ENCODE measurements around the gene GLI2. TPM values are rescaled to one million over a fixed set of nuclear protein-coding genes. Genes with fewer than 3 reads are reported as not detected.

Gene GLI2
- total RNA-seq, 6 experiments from 2014 or later, result 0.09 to 0.73 (median 0.48) TPM

DNA sequence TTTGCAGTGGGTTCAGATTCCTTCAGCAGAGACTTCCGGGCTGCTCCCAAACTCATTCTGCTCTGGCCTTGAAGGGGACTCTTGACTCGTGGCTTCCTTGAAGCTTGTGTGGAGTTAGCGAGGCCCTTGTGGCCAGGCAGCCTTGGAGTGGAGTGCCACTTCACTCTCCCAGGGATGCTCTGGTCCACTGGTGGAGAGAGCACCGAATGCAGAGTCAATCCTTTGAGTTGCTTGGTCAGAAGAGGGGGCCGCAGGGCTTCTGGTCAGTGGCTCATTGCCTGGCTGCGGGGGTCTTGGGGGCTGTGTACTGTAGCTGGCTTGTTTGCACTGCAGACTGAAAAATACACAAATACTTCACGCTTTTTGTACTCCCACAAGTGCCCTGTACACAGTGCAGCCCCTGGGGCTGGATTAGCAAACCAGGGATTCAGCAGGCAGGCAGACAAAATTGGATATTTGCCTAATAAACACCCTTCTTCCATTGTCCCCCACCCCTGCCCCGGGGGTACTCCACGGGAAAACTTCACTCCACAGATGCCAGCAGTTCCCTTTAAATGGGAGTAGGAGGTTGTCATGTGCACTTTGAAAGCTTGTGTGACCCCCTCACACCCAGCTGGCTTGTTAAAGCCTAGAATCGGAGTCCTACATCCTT, 3.2 kb downstream of the GLI2 start:
- Histone ChIP-seq H3K9me3 (no peaks in the 10 kb centered on the region), H3K36me3 (no peaks in the 10 kb centered on the region), H3K27me3 (peaks cover 7 to 41% of the 10 kb centered on the region in 2 donors), H3K4me1 (peaks cover 0 to 20% (median 3%) of the 10 kb centered on the region in 4 donors), H3K27ac (no peak overlapping the region), H3K4me3 (no peak overlapping the region)
- intact Hi-C loops (cut with DNase I), result no loop called here
- TF ChIP-seq, protein P1, sequence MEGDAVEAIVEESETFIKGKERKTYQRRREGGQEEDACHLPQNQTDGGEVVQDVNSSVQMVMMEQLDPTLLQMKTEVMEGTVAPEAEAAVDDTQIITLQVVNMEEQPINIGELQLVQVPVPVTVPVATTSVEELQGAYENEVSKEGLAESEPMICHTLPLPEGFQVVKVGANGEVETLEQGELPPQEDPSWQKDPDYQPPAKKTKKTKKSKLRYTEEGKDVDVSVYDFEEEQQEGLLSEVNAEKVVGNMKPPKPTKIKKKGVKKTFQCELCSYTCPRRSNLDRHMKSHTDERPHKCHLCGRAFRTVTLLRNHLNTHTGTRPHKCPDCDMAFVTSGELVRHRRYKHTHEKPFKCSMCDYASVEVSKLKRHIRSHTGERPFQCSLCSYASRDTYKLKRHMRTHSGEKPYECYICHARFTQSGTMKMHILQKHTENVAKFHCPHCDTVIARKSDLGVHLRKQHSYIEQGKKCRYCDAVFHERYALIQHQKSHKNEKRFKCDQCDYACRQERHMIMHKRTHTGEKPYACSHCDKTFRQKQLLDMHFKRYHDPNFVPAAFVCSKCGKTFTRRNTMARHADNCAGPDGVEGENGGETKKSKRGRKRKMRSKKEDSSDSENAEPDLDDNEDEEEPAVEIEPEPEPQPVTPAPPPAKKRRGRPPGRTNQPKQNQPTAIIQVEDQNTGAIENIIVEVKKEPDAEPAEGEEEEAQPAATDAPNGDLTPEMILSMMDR (IDR thresholded peaks at IDR 0.05), result no peak
- TF ChIP-seq POLR2A (IDR thresholded peaks at IDR 0.05), result no peak
- WGBS (ENCODE audit: insufficient coverage, low coverage, low lambda C conversion rate, missing lambda C conversion rate), result 35% methylated on average over 5 of the region's 10 CpGs
- DNase-seq (no peak), ATAC-seq (no peak)

- ATAC-seq (no peak), DNase-seq (no peak)
- no peaks in the 10 kb centered on the region for H3K36me3 ChIP-seq
- H3K9me3 ChIP-seq, result no peaks in the 10 kb centered on the region
- no peak overlapping the region for H3K4me3 ChIP-seq
- TF ChIP-seq, protein P1 (IDR thresholded peaks at IDR 0.05), result no peak
- no peak for TF ChIP-seq POLR2A (IDR thresholded peaks at IDR 0.05)
- peaks cover 0 to 20% (median 3%) of the 10 kb centered on the region in 4 donors for H3K4me1 ChIP-seq
- peaks cover 7 to 41% of the 10 kb centered on the region in 2 donors for H3K27me3 ChIP-seq
- intact Hi-C loops (cut with DNase I), result no loop called here
- H3K27ac ChIP-seq, result no peak overlapping the region
- WGBS (ENCODE audit: insufficient coverage, low coverage, low lambda C conversion rate, missing lambda C conversion rate), result 28% methylated on average over 6 of the region's 8 CpGs
These were observed 3.9 kb downstream of the GLI2 start for GRCh38 chr2:120739438-120740090.

DNA sequence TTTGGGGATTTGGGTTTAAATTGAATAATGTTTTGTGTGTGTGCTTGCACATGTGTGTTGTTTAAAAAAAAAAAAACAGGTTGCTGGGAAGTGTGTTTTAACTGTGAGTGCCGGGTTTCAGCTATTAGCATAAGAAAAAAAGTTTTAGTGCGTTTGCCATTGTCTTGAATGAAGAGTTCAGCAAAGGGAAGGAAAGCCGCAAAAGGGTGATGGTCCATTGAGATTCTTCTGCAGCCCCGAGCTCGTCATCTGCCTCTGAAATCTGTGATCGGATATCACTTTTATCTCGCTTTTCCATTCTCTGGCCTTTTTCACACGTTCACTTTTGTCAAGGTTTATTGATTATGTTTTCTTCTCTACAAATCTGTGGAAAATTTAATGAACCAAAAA, 4.7 kb downstream of the GLI2 start:
- TF ChIP-seq, protein P1 (IDR thresholded peaks at IDR 0.05), result no peak
- TF ChIP-seq POLR2A (IDR thresholded peaks at IDR 0.05), result no peak
- H3K36me3 ChIP-seq, result no peaks in the 10 kb centered on the region
- peaks cover 0 to 20% (median 3%) of the 10 kb centered on the region in 4 donors for H3K4me1 ChIP-seq
- DNase-seq (no peak), ATAC-seq (no peak)
- 40% methylated on average over 8 of the region's 8 CpGs for WGBS (ENCODE audit: insufficient coverage, low coverage, low lambda C conversion rate, missing lambda C conversion rate)
- no peaks in the 10 kb centered on the region for H3K9me3 ChIP-seq
- H3K27ac ChIP-seq, result no peak overlapping the region
- H3K4me3 ChIP-seq, result no peak overlapping the region
- intact Hi-C loops (cut with DNase I), result no loop called here
- peaks cover 7 to 41% of the 10 kb centered on the region in 2 donors for H3K27me3 ChIP-seq

DNA sequence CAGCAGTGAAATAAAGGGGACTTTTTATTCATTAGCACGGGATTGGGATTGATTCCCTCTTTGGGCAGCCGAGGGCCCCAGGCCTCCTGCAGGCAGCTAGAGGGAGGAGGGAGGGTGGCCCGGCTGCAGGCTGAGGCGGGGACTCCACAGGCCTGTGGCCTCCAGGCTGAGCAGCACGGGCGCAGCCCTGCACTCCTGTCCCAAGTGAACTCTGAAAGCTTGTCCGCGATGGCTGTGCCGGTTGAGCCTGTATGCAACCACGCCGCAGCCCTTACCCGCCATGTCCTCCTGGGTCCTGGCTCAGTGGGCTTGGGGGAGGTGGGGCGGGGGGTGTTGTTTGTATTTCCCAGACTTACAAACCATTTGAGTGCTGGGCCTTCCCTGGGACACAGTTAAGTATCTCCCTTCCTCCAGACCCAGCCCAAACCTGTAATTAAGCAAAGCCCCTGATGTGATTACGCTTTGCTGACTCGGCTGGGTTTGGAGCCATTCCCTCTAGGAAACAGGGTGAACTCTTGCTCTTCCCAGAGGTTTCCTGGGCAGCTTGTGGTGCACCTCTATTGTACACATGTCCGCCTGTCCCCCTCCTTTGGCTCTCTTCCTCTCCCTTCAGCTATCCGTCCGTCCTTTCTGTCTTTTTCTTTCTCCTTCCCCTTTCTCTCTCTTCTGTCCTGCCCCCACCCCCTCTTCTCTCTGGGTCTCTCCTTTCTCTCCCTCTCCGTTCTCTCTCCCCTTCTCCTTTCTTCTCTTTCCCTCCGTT, 5.3 kb downstream of the GLI2 start:
- Histone ChIP-seq H3K27ac (no peak overlapping the region), H3K36me3 (no peaks in the 10 kb centered on the region), H3K4me3 (no peak overlapping the region), H3K9me3 (no peaks in the 10 kb centered on the region), H3K27me3 (peaks cover 7 to 41% of the 10 kb centered on the region in 2 donors), H3K4me1 (peaks cover 0 to 18% (median 3%) of the 10 kb centered on the region in 4 donors)
- intact Hi-C loops (cut with DNase I), result no loop called here
- no peak for TF ChIP-seq POLR2A (IDR thresholded peaks at IDR 0.05)
- WGBS (ENCODE audit: insufficient coverage, low coverage, low lambda C conversion rate, missing lambda C conversion rate), result 13% methylated on average over 9 of the region's 20 CpGs
- ATAC-seq (no peak), DNase-seq (no peak)

All from right lobe of liver (tissue), 6 donors.